HG02981 (cell line): ENCODE measurements around the gene AJAP1.

Experiments used
- ATAC-seq: cut with Tn5 transposase; IDR thresholded peaks from one replicate; pipeline ENCODE4 v1.9.1; 2021; ENCODE audit warnings: mild to moderate bottlenecking, moderate library complexity; ENCODE audit not compliant: unreplicated experiment

The AJAP1 gene

DNA sequence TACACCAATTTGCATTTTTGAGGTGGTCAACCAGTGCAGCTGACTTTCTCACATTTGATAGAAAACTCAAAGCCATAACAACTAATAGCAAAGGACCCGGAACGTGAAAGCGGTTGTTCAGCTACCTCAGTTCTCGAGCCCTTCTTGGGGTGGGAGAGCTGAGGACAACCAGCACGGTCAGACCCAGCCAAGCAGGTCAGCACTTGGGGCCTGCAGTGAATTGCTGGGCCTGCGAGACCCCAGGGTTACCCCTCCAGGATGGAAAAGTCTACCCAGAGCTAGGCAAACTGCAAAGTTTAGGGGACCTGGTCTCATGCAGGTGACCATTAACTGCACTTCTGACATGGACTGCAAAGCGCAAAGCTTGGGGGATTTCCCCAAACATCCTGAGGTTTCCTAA lies 23.8 kb upstream of the AJAP1 start:
- no peak for ATAC-seq

DNA sequence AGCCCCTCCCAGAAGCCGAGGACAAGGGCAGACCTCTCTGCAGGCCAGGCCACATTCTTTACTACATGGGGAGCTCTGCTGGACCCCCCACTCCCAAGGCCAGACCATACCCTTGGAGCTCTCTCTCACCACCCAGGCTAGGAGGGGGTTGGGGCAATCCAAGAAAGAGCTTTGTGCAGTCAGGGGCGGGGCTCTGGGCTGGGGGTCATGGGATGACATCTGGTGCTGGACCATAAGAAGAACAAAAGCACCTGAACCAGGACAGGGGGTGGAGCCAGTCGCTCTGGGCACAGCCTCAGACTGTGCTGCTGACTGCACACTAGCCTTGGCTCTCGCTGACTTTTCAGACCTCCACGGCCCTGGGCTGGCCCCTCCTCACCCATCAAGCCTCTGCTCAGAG lies 23.1 kb upstream of the AJAP1 start:
- ATAC-seq: no peak

- ATAC-seq: no peak
Observed at GRCh38 chr1:4633346-4633745, 21.1 kb upstream of the AJAP1 start.

- ATAC-seq: no peak
Observed at GRCh38 chr1:4634156-4634792, 20.1 kb upstream of the AJAP1 start.

- ATAC-seq: no peak
Observed at GRCh38 chr1:4634793-4635406, 19.5 kb upstream of the AJAP1 start.

GRCh38 chr1:4636186-4636585 lies 18.2 kb upstream of the AJAP1 start:
- no peak for ATAC-seq

GRCh38 chr1:4636644-4637380 lies 17.6 kb upstream of the AJAP1 start:
- ATAC-seq: no peak

- no peak for ATAC-seq
Observed at GRCh38 chr1:4637616-4638344, 16.6 kb upstream of the AJAP1 start.

- no peak for ATAC-seq
Observed at GRCh38 chr1:4638345-4638729, 16.1 kb upstream of the AJAP1 start.

DNA sequence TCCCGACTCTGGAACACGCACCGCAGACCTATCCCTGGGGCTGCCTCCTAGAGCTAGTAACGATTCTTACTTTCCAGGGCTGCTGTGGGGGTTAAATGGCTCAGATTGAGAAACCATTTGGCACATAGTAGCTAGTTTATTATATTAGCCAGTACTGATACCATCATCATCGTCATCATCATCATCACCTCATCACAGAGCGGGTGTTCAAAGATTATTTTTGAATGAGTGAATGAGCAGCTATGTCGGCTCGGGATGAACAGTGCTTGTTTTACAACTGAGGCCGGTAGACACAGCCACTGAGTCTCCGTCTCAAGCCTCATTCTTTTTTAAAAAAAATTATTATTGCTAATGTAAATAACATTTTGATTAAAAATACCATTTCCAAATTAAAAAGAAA lies 13.5 kb upstream of the AJAP1 start:
- no peak for ATAC-seq

- ATAC-seq: no peak
Observed at GRCh38 chr1:4647391-4647790, 7.0 kb upstream of the AJAP1 start.

DNA sequence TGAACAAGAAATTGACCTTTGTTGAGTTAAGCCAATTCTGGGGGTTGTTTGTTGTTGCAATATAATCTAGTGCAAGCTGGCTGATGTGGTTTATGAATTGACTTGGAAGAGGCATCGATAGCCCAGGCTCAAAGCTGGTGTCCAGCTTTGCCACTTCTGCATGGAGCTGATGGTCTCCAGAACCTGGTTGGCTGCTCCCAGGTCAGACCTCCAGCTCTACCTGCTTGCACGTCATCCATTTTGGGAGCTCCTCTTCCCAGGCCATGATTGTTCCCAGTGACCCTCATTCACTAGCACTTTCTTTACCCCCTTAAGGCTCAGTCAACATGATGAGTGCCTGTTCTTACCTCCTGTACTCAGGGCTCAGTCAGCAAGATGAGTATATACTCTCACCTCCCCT lies 5.8 kb upstream of the AJAP1 start:
- ATAC-seq: no peak

GRCh38 chr1:4650481-4650880 lies 3.9 kb upstream of the AJAP1 start:
- ATAC-seq: no peak

GRCh38 chr1:4650981-4651380 lies 3.4 kb upstream of the AJAP1 start:
- ATAC-seq: no peak

DNA sequence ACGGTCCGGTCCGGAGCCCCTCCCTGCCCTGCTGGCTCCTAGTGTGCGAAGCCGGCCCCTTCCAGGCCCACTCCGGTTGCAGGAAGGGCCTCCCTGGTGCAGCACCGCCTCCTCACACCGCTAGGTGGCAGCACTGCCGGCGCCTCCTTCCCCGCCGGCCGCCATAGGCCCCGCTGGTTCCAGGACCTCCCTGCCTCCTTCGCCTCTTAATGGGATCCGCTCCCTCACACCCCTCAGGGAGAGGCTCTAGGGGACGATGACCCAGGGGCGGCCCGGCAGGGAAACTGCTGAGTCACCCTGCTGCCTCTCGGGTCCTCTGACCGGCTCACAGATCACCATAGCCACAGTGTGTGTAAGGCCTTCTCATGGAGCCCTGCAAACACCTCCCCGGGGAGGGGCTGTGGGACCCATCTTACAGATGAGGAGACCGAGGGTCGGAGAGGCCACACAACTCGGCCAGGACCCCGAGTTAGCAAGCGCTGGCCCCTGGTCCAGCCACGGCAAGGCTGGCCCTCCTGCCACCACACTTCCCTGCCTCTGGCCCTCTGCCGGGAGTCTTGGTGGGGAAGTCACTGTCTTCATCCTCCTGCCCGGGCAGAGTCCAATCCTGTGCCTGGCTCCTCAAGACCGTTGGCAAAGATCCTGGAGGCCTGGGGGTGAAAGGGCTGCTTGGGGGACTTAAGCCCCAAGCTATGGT lies 1.6 kb upstream of the AJAP1 start:
- no peak for ATAC-seq

GRCh38 chr1:4653328-4653660 lies 1.1 kb upstream of the AJAP1 start:
- no peak for ATAC-seq

- ATAC-seq: no peak
Observed at GRCh38 chr1:4654764-4655673, 610 bp downstream of the AJAP1 start.

GRCh38 chr1:4655674-4656532 lies 1.5 kb downstream of the AJAP1 start:
- ATAC-seq: no peak

- no peak for ATAC-seq
Observed at GRCh38 chr1:4656533-4657140, 2.2 kb downstream of the AJAP1 start.
